ENCODE data around the gene GRID2.

Gene GRID2

DNA sequence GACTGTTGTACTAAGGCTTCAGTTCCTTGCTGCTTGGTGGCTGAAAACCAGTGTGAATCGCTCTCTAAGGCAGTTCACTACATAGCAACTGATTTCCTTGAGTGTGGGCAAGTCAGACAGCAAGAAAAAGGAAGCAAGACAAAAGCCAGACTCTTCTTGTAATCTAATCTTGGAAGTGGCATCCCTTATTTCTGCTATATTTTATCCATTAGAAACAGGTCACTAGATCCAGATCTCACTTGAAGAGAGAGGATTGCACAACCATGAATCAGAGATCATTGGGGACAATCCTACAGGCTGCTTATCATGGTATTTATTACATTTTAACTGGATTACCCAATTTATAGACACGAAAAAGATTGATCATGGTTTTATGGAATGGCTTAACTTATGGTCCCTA is 684.5 kb downstream of the GRID2 start:
- DNase-seq, result no peak

DNA sequence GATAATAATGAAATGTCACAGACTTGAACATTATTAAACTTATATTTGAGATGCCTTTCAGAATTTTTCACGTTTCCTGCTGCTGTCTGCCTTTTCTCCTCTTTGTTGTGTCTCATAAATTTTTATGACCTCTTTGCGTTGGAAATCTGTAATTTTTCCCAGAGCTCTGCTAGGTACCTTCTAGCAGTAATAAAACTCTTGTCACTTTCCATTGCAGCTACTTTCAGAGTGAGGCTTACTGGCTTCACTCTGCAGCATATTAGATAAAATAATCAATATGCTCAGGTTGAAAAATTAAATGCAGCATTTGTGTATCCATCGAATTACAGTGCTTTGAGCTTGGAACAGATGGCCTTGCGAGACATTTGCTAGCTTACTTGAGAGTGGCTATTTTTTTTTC is 689.0 kb downstream of the GRID2 start:
- DNase-seq, result no peak

DNA sequence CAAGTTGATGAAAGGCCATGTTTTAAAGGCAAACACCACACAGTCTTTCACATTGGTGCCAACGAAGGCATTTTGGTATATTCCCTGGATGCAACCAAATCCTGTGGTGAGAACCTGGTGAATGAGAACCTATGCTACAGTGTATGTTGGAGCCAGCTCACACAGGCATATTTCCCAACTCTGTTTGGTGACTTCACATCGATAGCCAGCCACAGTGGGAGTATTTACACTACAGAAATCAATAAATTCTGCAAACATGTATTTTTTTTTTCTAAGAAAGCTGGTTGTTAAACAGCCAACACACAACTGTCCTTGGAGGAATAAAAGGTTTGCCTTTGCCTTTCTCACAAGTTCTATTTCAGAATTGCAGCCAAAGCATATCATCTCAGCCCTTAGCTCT is 691.0 kb downstream of the GRID2 start:
- no peak for DNase-seq

DNA sequence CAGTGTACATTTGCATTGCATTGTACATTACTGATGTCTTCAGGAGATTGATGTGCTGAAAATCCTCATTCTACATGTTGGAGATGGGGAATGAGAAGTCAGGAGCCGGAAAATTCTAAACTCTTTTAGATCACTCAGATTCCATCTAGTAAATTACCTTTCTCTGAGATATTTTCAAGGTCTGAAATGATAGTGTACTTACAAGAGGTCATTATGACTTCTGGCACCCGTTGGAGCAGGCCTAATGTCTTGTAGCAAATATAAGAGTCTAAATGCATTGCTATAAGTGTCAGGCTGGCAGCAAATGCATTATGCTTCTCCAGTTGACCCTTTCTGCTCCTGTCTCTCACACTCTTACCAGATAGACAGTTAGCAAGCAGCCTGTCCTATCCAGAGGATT is 692.8 kb downstream of the GRID2 start:
- no peak for DNase-seq

DNA sequence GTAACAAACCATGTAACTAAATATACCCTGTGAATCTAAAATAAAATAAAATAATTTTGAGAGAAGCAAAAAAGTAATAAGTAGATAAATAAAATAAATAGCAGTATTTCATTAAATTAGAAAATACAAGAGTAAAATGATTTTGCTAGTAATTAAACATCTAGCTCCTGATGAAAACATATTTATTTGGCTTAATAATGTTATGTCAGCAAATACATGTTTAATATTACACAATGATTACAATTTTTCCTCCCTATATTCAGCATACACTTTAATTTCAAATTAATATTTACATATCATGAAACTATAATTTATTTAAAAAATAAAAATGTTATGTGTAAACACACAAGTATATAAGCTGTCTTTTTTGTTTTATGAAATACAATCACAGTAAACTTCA is 697.1 kb downstream of the GRID2 start:
- no peak for DNase-seq

DNA sequence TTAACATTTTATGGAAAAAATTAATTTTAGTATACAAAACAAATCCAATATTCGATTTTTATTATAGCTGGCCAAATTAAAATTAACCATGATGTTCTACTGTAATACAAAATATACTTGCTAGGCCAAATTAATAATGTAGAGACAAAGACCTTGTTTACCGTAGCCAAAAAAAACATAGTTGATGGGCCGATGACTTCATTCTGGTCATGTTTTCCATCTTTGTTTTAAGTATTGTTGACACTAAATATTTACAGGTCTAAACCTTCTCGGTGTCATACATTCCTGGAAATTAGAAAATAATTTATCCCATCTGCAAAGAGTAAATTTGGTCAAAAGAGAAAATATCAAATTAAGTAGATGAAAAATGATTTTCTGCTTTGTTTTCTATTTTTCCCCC is 698.5 kb downstream of the GRID2 start:
- no peak for DNase-seq

DNA sequence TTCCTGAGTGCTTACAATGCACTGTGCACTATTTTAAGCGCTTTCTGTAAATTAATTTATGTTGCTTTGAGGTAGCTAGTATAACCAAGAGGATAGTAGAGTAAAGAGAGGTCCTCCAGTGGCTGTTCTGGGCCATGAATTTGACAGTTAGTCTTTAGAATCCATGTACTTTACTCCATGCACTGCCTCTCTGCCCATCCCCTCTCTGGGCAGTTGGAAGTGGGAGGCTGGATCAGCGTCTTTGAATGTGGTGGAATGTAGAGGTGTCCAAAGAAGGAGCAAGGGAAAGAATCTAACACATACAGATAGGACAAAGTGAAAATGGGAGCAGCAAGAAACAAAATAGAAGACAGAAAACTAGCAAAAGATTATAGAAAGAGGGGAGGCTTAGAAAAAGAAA is 712.6 kb downstream of the GRID2 start:
- DNase-seq, result no peak

DNA sequence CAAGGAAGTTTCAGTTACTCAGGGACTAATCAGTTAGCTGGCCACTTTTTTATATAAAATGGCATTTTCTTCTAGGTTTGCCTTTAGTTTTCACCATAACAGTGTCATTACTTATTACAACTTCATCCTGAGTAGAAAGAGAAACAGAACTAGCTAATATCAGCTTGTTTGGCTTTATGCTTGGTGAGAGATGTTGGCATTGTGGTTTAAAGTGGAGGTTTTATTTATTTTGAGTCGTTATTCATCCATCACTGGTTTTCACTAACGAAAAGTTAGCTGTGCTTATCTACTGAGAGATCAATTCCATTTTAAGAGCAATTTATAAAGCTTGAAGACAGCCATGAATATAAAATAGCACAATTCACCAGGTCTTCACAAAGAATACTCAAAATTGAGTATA is 714.5 kb downstream of the GRID2 start:
- no peak for DNase-seq

DNA sequence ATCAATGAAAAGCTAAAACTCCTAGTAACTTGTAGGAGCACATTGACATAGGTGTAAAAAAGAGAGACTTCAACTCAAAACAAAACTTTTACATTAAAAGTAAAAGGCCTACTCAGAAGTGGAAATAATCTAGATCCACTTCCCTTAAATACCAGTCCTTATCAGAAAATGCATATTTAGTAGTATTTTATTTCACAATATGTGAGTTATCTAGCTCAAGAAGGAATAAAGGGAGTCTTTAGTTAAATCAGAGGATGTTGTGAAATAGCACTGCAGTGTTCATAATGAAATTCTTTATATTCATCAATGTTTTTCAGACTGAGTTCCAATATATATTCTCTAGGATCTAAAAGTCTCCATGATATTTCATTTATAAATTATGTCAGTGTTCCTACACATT is 715.0 kb downstream of the GRID2 start:
- DNase-seq, result no peak

DNA sequence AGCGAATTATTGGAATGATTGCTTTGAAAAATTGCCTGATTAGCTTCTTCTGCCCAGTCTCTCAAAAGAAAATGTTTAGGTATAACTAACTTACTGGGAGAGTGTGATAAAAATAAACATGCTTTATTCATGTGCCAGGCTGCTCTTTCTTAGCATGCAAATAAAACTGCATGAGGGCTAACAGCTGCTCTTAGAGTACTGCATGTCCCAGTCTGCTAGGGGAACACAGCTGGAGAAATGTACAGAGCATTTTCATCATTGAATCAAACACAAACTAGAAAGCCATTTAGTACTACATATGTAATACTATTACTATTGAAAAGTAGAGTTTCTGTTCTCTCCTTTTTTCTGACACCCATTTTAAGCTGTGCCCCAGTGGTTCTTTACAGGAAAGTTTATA is 726.0 kb downstream of the GRID2 start:
- DNase-seq, result no peak

DNA sequence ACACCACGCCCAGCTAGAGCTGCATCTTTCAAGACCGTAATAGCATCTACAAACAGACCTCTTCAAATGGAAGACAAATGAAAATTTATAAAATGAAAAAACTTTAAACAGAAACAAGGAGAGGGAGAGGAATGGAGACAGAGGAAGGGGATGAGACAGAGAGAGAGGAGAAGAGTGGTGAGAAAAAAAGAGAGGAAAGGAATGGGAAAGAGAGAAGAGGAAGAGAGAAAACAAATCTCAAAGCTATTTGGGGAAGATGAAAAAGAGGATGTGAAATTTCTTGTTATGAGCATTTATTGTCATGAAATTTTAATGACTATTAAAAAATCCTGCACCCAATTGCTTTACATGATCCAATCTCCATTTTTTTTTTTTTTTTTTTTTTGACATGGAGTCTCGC is 726.9 kb downstream of the GRID2 start:
- DNase-seq, result no peak

DNA sequence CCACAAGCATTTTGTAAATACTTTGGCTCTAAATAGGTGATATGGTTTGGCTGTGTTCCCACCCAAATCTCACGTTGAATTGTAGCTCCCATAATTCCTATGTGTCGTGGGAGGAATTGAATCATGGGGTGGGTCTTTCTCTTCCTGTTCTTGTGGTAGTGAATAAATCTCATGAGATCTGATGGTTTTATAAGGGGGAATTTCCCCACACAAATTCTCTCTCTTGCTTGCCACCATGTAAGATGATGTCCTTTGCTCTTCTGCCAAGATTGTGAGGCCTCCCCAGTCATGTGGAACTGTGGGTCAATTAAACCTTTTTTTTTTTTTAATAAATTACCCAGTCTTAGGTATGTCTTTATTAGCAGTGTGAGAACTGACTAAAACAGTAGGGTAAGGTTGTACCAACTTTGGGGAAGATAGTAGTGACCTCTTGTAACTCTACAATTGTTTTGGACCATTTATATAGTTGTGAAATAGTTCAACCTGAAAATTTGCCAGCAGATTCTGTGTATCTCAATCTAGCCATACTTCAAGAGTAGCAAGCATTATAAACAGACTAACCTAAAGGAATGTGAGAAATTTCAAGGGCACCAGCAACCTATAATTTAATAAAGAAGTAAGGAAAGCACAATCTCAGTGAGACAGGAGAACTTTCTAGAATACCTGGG is 727.8 kb downstream of the GRID2 start:
- DNase-seq, result no peak

DNA sequence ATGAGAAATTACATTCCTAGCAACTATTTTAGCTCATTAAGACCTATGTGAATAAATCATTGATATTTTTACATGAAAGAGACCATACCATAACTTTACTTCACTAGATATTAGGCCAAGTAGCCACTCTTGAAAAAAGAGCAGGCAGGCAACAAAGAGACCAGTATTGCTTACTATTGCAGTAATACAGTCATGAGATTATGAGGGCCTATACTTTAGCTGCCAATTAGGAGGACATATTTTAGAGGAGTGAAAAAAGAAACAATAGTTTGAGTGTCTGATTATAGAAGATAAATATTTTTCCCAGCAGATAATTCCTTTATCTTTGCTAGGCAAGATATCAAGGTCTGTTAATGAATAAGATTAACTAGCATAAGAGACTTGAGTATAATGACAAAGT is 739.0 kb downstream of the GRID2 start:
- DNase-seq, result no peak

DNA sequence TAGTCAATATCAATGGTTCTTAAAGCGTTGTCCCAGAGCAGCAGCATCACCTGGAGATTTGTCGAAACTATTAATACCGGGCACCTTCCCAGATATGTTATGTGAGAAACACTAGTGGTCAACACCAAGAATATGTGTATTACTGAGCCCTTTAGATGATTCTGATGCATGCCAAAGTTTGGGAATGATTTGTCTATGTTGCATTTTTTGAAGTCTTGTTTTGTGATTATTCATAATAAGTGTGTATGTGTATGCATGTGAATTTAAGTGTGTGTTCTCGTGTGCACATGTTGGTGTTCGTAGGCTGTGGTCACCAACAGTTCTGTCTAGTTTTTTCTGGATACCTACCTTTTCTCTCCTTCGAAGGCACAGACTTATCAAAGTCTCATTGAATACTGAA is 749.4 kb downstream of the GRID2 start:
- DNase-seq, result no peak

DNA sequence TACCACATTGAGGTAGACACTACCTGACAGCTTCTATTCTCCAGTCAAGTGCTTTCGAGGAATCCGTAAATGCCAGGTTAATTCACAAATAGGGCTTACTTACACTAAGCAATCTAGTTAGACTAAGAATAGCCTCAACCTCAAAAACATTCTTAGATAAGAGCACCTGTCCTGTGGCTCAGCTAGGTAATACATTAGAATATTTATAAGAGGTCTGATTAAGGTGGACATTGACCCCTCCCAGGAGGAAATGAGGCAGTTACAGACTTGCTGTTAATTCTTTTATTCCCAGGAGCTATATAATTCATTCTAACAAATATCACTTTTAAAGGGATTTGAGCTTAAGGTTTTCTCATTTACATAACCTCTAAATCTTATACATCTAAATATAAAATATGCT is 758.1 kb downstream of the GRID2 start:
- no peak for DNase-seq

DNA sequence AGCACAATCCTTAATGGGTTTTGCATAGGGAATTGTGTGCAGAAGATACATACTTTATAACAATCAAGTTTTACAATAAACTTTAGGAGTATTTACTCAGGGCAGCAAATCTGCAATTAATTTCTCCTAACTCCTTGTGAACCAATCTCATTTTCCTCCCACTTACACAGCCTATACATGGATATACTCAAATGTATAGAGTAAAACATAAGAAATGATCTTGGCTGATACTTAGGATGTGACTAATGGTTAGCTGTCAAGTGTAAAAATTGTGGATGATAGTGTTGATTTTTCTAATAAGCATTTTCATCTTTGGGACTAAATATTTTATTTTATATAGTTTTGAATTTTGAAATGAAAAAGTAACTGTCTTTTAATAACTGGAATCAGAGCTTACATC is 759.6 kb downstream of the GRID2 start:
- no peak for DNase-seq

DNA sequence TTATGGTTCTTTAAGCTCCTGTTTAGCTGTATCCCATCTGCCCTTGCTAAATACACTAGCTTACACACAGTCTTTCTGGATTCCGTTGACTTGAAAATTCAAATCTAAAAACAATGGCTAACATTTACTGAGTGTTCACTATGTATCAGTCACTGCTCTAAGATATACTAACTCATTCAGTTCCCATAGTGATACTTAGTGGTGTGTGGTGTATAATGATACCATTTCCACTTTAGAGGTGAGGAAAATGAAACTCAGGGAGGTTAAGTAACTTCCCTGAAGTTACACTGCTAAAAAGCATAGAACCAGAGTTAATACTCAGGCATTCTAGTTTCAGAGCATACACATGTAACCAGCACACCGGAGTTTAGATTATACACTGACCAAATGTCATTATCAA is 762.0 kb downstream of the GRID2 start:
- no peak for DNase-seq

DNA sequence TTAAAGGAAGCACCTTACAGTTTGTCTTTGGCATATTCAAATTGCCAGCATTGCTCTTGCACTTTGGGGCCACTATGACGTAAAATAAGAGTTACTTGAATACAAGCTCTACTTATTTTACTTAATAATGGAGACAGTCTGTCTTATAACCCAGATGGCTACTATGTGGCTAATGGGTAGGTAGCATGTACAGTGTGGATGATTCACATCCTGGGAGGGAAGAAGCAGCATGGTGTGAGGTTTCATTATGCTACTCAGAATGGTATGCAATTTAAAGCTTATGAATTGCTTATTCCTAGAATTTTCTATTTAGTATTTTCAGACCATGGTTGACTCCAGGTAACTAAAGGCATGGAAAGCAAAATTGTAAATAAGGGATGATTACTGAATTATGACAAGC is 763.0 kb downstream of the GRID2 start:
- DNase-seq, result no peak

DNA sequence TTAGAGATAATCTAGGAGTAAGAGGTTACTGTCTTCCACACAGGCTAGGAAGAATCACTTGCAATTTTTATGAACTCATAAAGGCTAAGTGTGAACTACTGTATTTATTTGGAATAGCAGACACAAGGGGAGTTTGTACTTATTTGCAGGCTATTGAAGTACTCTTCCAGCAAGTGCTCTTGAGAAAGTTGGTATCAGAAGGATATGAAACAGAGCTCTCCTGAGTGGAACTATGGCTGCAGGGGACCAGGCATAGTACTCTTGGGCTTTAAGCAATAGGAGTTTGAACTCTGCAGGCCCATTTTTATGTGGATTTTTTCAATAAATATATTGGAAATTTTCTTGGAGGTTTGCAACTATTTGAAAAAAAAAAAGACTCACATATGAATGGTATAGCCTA is 768.5 kb downstream of the GRID2 start:
- no peak for DNase-seq

DNA sequence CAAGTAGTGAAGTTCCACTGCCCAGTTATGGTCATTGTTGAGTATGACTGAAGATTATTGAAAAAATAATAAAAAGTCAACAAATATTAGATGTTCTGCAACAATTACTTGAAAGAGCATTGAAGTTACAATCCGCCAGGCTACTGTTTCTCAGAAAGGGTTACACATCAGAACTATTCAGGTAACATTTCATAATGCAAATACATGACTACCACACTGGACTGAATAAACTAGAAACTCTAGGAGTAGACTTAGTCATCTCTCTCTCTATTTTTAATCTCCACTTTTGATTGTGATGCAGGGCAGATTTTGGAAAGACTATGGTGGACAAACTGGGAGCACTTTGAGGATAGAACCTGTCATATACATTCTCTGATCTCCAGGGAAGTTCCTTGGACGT is 776.5 kb downstream of the GRID2 start:
- no peak for DNase-seq

DNA sequence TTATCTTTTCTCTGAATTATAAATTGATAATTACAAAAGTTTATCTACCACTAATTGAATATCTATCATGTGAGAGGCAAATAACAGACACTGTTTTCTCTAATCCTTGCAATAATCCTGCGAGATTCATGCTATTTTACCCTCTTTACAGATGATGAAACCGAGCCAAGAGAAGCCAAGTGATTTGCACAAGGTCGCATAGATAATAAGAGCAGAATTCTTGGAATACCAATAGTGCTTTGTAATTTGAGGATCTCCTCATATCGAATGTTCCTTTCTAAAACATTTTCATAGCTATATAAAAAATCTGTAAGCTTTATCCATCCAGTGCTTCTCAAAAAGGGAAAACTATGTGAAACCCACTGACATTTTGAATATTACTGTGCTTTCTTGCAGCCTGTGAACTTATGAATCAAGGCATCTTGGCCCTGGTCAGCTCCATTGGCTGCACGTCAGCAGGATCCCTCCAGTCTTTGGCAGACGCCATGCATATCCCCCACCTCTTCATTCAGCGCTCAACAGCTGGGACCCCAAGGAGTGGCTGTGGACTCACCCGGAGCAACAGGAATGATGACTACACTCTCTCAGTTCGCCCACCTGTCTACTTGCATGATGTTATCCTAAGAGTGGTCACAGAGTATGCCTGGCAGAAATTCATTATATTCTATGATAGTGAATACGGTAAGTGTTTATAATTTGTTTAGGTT is 781.0 kb downstream of the GRID2 start:
- no peak for DNase-seq

DNA sequence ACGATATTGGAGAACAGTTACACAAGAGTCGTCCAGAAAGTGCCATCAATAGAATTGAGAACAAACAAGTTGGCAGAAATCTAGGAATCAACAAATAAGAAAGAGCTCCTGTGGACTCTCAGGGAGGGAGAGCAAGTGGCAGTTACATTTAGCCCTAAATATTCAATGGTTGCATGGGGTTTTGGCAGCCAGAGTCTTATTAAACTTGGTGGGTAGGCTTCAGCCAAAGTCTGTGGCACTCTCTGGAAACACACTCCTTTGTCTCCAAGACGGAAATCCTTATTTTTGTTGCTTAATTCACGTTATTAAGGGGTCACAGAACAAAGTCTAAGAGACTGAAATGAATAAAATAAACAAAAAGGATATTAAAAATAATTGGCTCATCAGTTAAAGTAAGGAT is 782.6 kb downstream of the GRID2 start:
- DNase-seq, result no peak

DNA sequence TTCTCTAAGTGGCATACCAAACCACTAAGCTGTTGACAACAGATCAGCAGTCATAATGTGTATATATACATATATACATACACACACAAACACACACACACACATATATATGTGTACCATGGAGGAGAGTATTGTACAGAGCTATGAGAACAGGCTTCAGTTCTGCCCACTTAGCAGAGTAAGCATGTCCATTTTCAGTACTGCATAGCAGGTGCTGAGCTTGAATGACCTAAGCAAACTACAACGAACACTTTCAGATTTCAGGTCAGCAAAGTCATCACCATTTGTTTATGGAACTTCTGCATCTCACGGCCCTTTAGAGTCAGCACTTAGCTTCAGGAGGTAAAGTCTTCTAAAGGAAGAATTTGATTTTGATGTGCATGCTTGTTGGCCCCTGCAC is 789.0 kb downstream of the GRID2 start:
- no peak for DNase-seq

DNA sequence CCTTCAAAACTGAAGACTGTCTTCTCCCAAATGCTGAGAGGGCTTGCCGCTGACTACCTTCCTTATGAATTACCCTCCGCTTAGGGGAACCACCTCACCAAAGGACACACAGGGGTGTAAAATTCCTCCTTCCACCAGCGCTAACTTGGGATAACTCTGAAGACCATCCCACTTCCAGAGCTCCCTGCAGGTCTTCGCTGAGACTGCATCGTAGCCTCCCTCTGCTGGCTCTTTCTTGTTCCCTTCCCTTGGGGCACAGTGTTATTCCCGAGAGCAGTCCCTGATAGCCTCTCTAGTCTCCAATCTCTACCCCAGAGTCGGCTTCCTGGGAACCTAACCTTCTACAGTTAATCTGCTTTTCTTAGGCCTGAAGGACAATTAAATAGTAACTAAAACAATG is 799.3 kb downstream of the GRID2 start:
- DNase-seq, result no peak

DNA sequence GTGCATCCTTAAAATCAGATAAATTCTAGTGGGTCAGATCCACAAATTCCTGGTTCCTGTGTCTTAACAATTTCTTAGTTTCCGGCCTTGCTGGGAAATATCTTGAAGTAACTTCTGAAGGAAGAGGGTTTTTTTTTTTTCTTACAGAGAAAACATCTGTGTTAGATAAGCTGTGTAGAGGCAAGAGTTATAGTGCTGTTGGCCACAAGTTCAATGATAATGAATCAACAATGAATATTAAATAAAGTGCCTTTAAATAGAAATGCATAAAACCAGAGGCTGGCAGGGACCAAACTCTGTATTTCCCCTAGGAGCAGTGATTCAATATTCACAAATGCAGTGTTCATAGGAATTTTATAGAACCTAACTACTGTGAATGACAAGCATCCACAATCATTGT is 812.9 kb downstream of the GRID2 start:
- DNase-seq, result no peak
